ENCODE results near the gene PJA2. TPM values are rescaled to one million over a fixed set of nuclear protein-coding genes. Genes with fewer than 3 reads are reported as not detected.
A peak's percentile ranks its signal among the peaks of the same experiment; 100 is the strongest.

PJA2 gene
- total and polyA plus RNA-seq, 2 donors from 2014 or later, result 30.3 to 103 TPM

- H3K27ac ChIP-seq (ENCODE audit: low read depth in 2 of 2, low read length in 2 of 2), result no peak overlapping the region
- H3K4me1 ChIP-seq (ENCODE audit: control insufficient read depth in 2 of 3, insufficient read depth in 2 of 3, low read depth in 1 of 3, low read length in 3 of 3), result peaks cover 0 to 2% (median 0%) of the 10 kb centered on the region in 3 donors
- no peaks in the 10 kb centered on the region for H3K9me3 ChIP-seq (ENCODE audit: control insufficient read depth in 2 of 3, insufficient read depth in 1 of 3, low read length in 3 of 3)
- DNase-seq, result no peak
- H3K36me3 ChIP-seq (ENCODE audit: control insufficient read depth in 2 of 3, insufficient read depth in 3 of 3, low read length in 3 of 3), result peaks cover 3 to 11% (median 7%) of the 10 kb centered on the region in 3 donors
- no peak for FAIRE-seq
- H3K9ac ChIP-seq (ENCODE audit: low read length in 3 of 3), result no peak overlapping the region
- no peaks in the 10 kb centered on the region for H3K27me3 ChIP-seq (ENCODE audit: control insufficient read depth, insufficient read depth, low read length)
- intact Hi-C loops (cut with DNase I), result no loop called here
- no peak overlapping the region for H3K4me3 ChIP-seq (ENCODE audit: low read length in 3 of 3)
- TF ChIP-seq CTCF (IDR thresholded peaks at IDR 0.05; ENCODE audit: borderline replicate concordance, extremely low read depth, insufficient read depth), result peak; percentile 9
Measured at GRCh38 chr5:109347252-109347888, 62.4 kb downstream of the PJA2 start.

- DNase-seq, result no peak
- no peak for FAIRE-seq
- H3K9ac ChIP-seq (ENCODE audit: low read length in 3 of 3), result no peak overlapping the region
- intact Hi-C loops (cut with DNase I), result no loop called here
- no peak overlapping the region for H3K4me3 ChIP-seq (ENCODE audit: low read length in 3 of 3)
- no peak for TF ChIP-seq CTCF (IDR thresholded peaks at IDR 0.05; ENCODE audit: borderline replicate concordance, extremely low read depth, insufficient read depth)
- H3K4me1 ChIP-seq (ENCODE audit: control insufficient read depth in 2 of 3, insufficient read depth in 2 of 3, low read depth in 1 of 3, low read length in 3 of 3), result peaks cover 0 to 2% (median 0%) of the 10 kb centered on the region in 3 donors
- no peak overlapping the region for H3K27ac ChIP-seq (ENCODE audit: low read depth in 2 of 2, low read length in 2 of 2)
- H3K27me3 ChIP-seq (ENCODE audit: control insufficient read depth, insufficient read depth, low read length), result no peaks in the 10 kb centered on the region
- peaks cover 3 to 7% (median 7%) of the 10 kb centered on the region in 3 donors for H3K36me3 ChIP-seq (ENCODE audit: control insufficient read depth in 2 of 3, insufficient read depth in 3 of 3, low read length in 3 of 3)
- H3K9me3 ChIP-seq (ENCODE audit: control insufficient read depth in 2 of 3, insufficient read depth in 1 of 3, low read length in 3 of 3), result no peaks in the 10 kb centered on the region
Measured at GRCh38 chr5:109345699-109346098, 64.1 kb downstream of the PJA2 start.

GRCh38 chr5:109340351-109340750 lies 69.4 kb downstream of the PJA2 start:
- no peak for DNase-seq
- Histone ChIP-seq H3K27me3 (ENCODE audit: control insufficient read depth, insufficient read depth, low read length) (no peaks in the 10 kb centered on the region), H3K9ac (ENCODE audit: low read length in 3 of 3) (no peak overlapping the region), H3K4me1 (ENCODE audit: control insufficient read depth in 2 of 3, insufficient read depth in 2 of 3, low read depth in 1 of 3, low read length in 3 of 3) (no peaks in the 10 kb centered on the region), H3K27ac (ENCODE audit: low read depth in 2 of 2, low read length in 2 of 2) (no peak overlapping the region), H3K36me3 (ENCODE audit: control insufficient read depth in 2 of 3, insufficient read depth in 3 of 3, low read length in 3 of 3) (peaks cover 3 to 26% (median 16%) of the 10 kb centered on the region in 3 donors), H3K4me3 (ENCODE audit: low read length in 3 of 3) (no peak overlapping the region), H3K9me3 (ENCODE audit: control insufficient read depth in 2 of 3, insufficient read depth in 1 of 3, low read length in 3 of 3) (no peaks in the 10 kb centered on the region)
- TF ChIP-seq CTCF (IDR thresholded peaks at IDR 0.05; ENCODE audit: borderline replicate concordance, extremely low read depth, insufficient read depth), result no peak
- intact Hi-C loops (cut with DNase I), result no loop called here
- FAIRE-seq, result no peak

All from kidney (tissue), 14 donors.